ENCODE measurements around the gene CAPNS1.
A peak's percentile ranks its signal among the peaks of the same experiment; 100 is the strongest.

Gene CAPNS1

DNA sequence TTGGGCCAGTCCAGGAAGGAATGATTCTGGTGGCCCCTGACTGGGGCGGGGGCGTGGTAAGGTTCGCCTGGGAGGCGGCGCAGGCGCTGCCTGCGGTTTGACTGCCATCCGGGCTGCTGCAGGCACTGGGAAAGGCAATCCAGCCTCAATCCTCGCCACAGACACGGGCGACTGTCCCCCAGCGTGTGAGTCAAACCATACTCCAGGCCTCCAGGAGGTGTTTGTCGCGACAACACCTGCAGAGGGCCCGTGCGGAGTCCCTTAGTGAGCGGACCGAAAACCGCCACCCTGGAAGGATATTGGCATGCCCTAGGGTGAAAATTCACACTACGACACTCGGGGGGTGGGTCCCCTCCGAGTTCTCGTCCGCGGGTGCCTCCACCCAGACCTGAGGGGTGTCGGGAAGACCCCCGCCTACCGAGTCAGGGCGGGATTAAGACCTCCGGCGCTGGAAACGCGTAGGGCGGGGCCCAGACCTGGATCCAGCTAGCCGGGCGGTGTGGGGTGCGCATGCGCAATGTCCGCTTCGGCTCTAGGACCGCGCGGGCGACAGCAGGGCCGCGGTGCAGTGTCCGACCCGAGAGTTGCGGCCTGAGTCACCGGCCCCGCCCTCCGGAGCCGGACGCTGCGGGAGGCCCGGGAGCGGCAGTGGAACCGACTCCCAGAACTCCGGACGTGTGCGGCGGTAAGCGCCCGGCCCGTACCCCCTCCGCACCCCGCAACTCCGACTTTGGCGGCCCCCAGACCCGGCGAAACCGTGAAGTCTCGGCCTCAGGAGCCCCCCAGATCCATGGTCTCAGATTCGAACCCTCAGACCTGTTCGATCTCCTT, at the start of gene CAPNS1:
Gene CAPNS1 (plus strand): TSS at position 594 of the 831 bp plus-strand sequence. CDS start 946 bp downstream, outside the sequence.
- peak; percentile 97 for DNase-seq (ENCODE audit: low read depth)
- peak within 1 kb of the TSS; percentile 75 for H3K4me3 ChIP-seq (ENCODE audit: low read depth, low read length)
- TF ChIP-seq, protein P1, sequence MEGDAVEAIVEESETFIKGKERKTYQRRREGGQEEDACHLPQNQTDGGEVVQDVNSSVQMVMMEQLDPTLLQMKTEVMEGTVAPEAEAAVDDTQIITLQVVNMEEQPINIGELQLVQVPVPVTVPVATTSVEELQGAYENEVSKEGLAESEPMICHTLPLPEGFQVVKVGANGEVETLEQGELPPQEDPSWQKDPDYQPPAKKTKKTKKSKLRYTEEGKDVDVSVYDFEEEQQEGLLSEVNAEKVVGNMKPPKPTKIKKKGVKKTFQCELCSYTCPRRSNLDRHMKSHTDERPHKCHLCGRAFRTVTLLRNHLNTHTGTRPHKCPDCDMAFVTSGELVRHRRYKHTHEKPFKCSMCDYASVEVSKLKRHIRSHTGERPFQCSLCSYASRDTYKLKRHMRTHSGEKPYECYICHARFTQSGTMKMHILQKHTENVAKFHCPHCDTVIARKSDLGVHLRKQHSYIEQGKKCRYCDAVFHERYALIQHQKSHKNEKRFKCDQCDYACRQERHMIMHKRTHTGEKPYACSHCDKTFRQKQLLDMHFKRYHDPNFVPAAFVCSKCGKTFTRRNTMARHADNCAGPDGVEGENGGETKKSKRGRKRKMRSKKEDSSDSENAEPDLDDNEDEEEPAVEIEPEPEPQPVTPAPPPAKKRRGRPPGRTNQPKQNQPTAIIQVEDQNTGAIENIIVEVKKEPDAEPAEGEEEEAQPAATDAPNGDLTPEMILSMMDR (conservative IDR thresholded peaks at IDR 0.05; ENCODE audit: low read depth, low read length) = no peak

DNA sequence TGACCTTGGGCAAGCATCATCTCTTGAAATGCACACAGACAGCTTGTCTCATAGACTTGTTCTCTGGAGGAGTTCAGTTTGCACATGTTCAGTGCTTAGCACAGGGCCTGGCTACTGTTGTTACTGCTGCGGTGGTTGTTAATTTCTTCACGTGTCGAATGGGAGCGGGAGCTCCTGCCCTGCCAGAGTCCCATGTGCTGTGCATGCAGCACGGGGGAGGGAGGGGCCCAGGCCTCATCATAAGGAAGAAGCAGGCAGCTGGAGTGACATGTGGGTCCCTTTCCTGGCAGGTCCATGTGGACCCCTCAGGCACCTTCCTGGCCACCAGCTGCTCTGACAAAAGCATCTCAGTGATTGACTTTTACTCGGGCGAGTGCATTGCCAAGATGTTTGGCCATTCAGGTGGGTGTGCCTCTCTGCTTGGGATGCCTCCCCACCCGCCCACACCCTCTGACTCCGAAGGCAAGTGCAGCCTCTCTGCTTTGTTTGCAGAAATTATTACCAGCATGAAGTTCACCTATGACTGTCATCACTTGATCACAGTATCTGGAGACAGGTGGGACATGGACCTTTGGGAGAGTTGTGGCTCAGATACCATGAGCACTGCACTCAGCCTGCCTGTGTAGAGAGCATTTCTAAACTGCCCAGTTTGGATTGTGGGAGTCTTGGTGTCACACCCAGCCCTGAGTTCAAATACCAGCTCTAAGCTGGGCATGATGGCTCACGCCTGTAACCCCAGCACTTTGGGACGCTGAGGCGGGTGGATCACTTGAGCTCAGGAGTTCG, 48.8 kb upstream of the CAPNS1 start:
- TF ChIP-seq, protein P1 (conservative IDR thresholded peaks at IDR 0.05; ENCODE audit: low read depth, low read length) = no peak
- DNase-seq (ENCODE audit: low read depth) = no peak
- no peak overlapping the region for H3K4me3 ChIP-seq (ENCODE audit: low read depth, low read length)

DNA sequence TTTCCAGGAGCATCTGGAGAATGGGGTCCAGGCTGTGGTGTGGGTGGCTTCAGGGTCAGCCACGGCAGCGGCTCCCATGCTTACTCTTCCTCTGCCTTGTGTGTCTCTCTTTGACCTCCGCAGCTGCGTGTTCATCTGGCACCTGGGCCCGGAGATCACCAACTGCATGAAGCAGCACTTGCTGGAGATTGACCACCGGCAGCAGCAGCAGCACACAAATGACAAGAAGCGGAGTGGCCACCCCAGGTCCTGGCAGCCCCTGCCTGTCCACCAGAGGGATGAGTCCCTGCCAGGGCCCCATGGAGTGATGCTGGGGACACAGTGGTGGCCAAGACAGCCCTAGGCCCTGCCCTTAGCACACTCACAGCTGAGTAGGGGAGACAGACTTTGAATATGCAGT, 47.3 kb upstream of the CAPNS1 start:
- TF ChIP-seq, protein P1 (conservative IDR thresholded peaks at IDR 0.05; ENCODE audit: low read depth, low read length) = no peak
- no peak overlapping the region for H3K4me3 ChIP-seq (ENCODE audit: low read depth, low read length)
- DNase-seq (ENCODE audit: low read depth) = no peak

DNA sequence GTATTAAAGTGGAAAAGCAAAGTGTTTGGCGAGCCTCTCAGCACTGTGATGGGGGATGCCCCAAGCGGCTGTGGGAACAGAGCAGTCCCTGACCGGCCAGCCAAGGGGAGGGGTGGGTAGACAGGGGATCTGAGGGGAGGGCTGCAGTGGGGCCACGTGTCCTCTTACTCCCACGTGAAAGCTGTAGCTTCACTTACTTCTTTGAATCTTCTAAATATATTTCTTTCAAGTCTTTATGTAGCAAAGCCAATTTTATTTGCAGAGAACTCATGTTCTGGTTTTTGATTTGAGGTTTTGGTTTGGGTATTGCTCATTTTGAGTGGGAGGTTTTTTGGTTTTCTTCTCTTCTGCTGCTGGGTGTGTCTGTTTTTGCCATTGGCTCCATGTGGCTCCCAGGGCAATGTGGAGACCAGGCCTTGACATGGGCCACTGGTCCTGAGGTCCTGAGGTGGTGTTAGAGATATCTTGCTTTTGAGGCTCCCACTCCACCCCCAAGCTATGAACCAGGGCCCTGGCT, 46.7 kb upstream of the CAPNS1 start:
- TF ChIP-seq, protein P1 (conservative IDR thresholded peaks at IDR 0.05; ENCODE audit: low read depth, low read length) = no peak
- DNase-seq (ENCODE audit: low read depth) = no peak
- H3K4me3 ChIP-seq (ENCODE audit: low read depth, low read length) = no peak overlapping the region

DNA sequence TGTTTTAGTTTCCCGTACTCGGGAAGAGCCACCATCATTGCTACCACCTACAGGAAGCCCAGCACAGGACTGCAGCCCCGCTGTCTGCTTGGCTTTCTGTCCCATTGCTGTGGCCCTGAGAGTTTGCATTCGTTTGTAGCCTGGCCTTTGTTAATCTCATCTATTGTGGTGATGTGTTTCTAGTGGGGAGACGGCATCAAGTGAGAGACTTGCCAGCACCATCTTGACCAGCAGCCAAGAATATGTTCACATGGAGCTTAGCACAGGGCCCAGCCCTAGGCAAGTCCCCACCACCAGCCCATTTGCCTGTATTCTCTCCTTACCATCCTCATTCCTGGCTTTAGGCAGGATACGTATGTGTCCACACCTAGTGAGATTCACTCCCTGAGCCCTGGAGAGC, 46.2 kb upstream of the CAPNS1 start:
- no peak for DNase-seq (ENCODE audit: low read depth)
- TF ChIP-seq, protein P1 (conservative IDR thresholded peaks at IDR 0.05; ENCODE audit: low read depth, low read length) = no peak
- H3K4me3 ChIP-seq (ENCODE audit: low read depth, low read length) = no peak overlapping the region

DNA sequence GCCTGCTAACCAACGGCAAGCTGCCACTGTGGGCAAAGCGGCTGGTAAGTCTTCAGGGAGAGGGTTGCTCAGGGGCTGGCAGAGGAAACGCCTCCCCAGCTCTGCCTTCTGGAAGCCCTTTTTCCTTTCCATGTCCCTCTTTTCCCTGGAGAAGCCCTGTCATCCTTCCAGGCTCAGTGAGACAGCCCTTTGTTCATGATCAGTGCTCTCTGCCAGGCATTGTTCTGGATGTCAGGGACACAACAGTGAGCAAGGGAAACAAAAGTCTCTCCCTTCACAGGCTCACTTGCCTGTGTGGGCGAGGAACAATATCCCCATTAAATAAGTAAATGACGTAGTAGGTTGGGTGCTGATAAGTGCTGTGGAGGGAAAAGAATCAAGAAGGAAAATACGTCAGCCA, 42.8 kb upstream of the CAPNS1 start:
- no peak overlapping the region for H3K4me3 ChIP-seq (ENCODE audit: low read depth, low read length)
- TF ChIP-seq, protein P1 (conservative IDR thresholded peaks at IDR 0.05; ENCODE audit: low read depth, low read length) = no peak
- no peak for DNase-seq (ENCODE audit: low read depth)

All from choroid plexus epithelial cell (primary cell).